ENCODE measurements around the gene DAZAP2. TPM values are rescaled to one million over a fixed set of nuclear protein-coding genes. Genes with fewer than 3 reads are reported as not detected.

The DAZAP2 gene
- total and polyA plus RNA-seq, 2 of the 13 experiments (the other 11 are each of a cell fraction or from before 2014, with no cell fraction given): 64.5 to 222 TPM

- peak; percentile 64 for TF ChIP-seq ZNF503 (CRISPR knock-in tag; IDR thresholded peaks at IDR 0.05)
- TF ChIP-seq KDM4B (CRISPR knock-in tag; IDR thresholded peaks at IDR 0.05): no peak
- peak; percentile 96 for TF ChIP-seq PBX2 (CRISPR knock-in tag; IDR thresholded peaks at IDR 0.05)
- TF ChIP-seq ZSCAN9 (CRISPR knock-in tag; IDR thresholded peaks at IDR 0.05; ENCODE audit: borderline replicate concordance): no peak
- TF ChIP-seq ZNF614 (CRISPR knock-in tag; IDR thresholded peaks at IDR 0.05; ENCODE audit: borderline replicate concordance): no peak; the same call in 1 of the 2 replicates
- TF ChIP-seq FOXJ3 (CRISPR knock-in tag; IDR thresholded peaks at IDR 0.05; ENCODE audit: borderline replicate concordance): peak; percentile 56; the same call in 1 of the 2 replicates
- TF ChIP-seq PAX8 (CRISPR knock-in tag; IDR thresholded peaks at IDR 0.05; ENCODE audit: borderline replicate concordance): no peak
- TF ChIP-seq SP2 (CRISPR knock-in tag; IDR thresholded peaks at IDR 0.05): peak; percentile 95
- peak; percentile 88; the same call in 1 of the 2 replicates for TF ChIP-seq NRL (CRISPR knock-in tag; IDR thresholded peaks at IDR 0.05; ENCODE audit: borderline replicate concordance)
- TF ChIP-seq ZNF572 (CRISPR knock-in tag; IDR thresholded peaks at IDR 0.05): no peak
- peak; percentile 52; the same call in 1 of the 2 replicates for TF ChIP-seq ZNF724P (CRISPR knock-in tag; IDR thresholded peaks at IDR 0.05; ENCODE audit: borderline replicate concordance)
- TF ChIP-seq ZNF841 (CRISPR knock-in tag; IDR thresholded peaks at IDR 0.05; ENCODE audit: borderline replicate concordance): no peak
- TF ChIP-seq KMT2A (CRISPR knock-in tag; IDR thresholded peaks at IDR 0.05): peak; percentile 59; the same call in 1 of the 2 replicates
- TF ChIP-seq ZNF282 (IDR thresholded peaks at IDR 0.05; ENCODE audit: partially characterized antibody): no peak
- peak; percentile 72; the same call in 1 of the 2 replicates for TF ChIP-seq ZNF607 (CRISPR knock-in tag; IDR thresholded peaks at IDR 0.05; ENCODE audit: borderline replicate concordance)
- no peak; the same call in 1 of the 2 replicates for TF ChIP-seq TFDP2 (CRISPR knock-in tag; IDR thresholded peaks at IDR 0.05)
- peak; percentile 96 for TF ChIP-seq NFYC (CRISPR knock-in tag; IDR thresholded peaks at IDR 0.05)
- peak; percentile 12; the same call in 1 of the 2 replicates for TF ChIP-seq CSRNP1 (CRISPR knock-in tag; IDR thresholded peaks at IDR 0.05)
- TF ChIP-seq ZNF510 (CRISPR knock-in tag; IDR thresholded peaks at IDR 0.05; ENCODE audit: low read depth): no peak
- TF ChIP-seq ZBTB7A (CRISPR knock-in tag; IDR thresholded peaks at IDR 0.05): no peak
- 0 out of 2 replicates have a peak, but pooled peaks have one; percentile 31 for TF ChIP-seq FIP1L1 (IDR thresholded peaks at IDR 0.05; ENCODE audit: borderline replicate concordance, insufficient read depth, low read depth, low read length)
- peak; percentile 70; the same call in 1 of the 2 replicates for TF ChIP-seq MYC (CRISPR knock-in tag; IDR thresholded peaks at IDR 0.05; ENCODE audit: borderline replicate concordance)
Measured at GRCh38 chr12:51238510-51239334, at the start of gene DAZAP2 (continued).

Data from HepG2 (cell line).